SW480 (cell line): ENCODE results near the gene BEX2.
"Not testable (repeated sequence)": the region's sequence is repeated elsewhere in the genome, so short reads cannot be mapped to it uniquely, and the experiment has no call there.

ENCODE experiments used
- DNase-seq: peaks from one replicate; pipeline ENCODE4 v3.0.0-alpha.2; 2016; ENCODE audit warnings: low spot score

The BEX2 gene

GRCh38 chrX:103310555-103311398 is at the start of gene BEX2:
Gene BEX2, minus strand, starts transcription at chrX:103310990. Its CDS starts 1,014 bp downstream, at chrX:103309976.
- peak; percentile 76 for DNase-seq

GRCh38 chrX:103360092-103360491 is 49.3 kb upstream of the BEX2 start:
- DNase-seq: no peak

GRCh38 chrX:103359605-103360004 is 48.8 kb upstream of the BEX2 start:
- not testable (repeated sequence) for DNase-seq

GRCh38 chrX:103357871-103358270 is 47.1 kb upstream of the BEX2 start:
- DNase-seq: no peak

- DNase-seq: peak; percentile 14
Observed at GRCh38 chrX:103356858-103357257, 46.1 kb upstream of the BEX2 start.

- DNase-seq: peak; percentile 65
Observed at GRCh38 chrX:103356130-103356798, 45.5 kb upstream of the BEX2 start, which contains the start of gene TCEAL9. Gene TCEAL9, plus strand, starts transcription at chrX:103356506. Its CDS starts 1,179 bp downstream, at chrX:103357685.

- DNase-seq: no peak
Observed at GRCh38 chrX:103347682-103348397, 37.0 kb upstream of the BEX2 start.

- DNase-seq: no peak
Observed at GRCh38 chrX:103344606-103345005, 33.8 kb upstream of the BEX2 start.

GRCh38 chrX:103343105-103343504 is 32.3 kb upstream of the BEX2 start:
- peak; percentile 21 for DNase-seq

- no peak for DNase-seq
Observed at GRCh38 chrX:103338663-103339062, 27.9 kb upstream of the BEX2 start.

GRCh38 chrX:103330681-103331288 is 20.0 kb upstream of the BEX2 start:
- DNase-seq: no peak

- no peak for DNase-seq
Observed at GRCh38 chrX:103329991-103330390, 19.2 kb upstream of the BEX2 start, which contains the start of gene TCEAL7. Gene TCEAL7, plus strand, starts transcription at chrX:103330239. Its CDS starts 1,165 bp downstream, at chrX:103331404.

GRCh38 chrX:103311399-103311780 is 600 bp upstream of the BEX2 start:
- no peak for DNase-seq

GRCh38 chrX:103309860-103310554 is 783 bp downstream of the BEX2 start:
- no peak for DNase-seq

- not testable (repeated sequence) for DNase-seq
Observed at GRCh38 chrX:103305666-103306065, 5.1 kb downstream of the BEX2 start.

GRCh38 chrX:103304705-103305104 is 6.1 kb downstream of the BEX2 start:
- DNase-seq: no peak

- DNase-seq: no peak
Observed at GRCh38 chrX:103293118-103293517, 17.7 kb downstream of the BEX2 start.

GRCh38 chrX:103279624-103280023 is 31.2 kb downstream of the BEX2 start:
- no peak for DNase-seq

- no peak for DNase-seq
Observed at GRCh38 chrX:103276581-103277002, 34.2 kb downstream of the BEX2 start, which contains the start of gene TCEAL5. Gene TCEAL5, minus strand, starts transcription at chrX:103276750. Its CDS starts 2,187 bp downstream, at chrX:103274563.

- no peak for DNase-seq
Observed at GRCh38 chrX:103275947-103276567, 34.7 kb downstream of the BEX2 start.

- DNase-seq: no peak
Observed at GRCh38 chrX:103274284-103274683, 36.5 kb downstream of the BEX2 start.
